ENCODE measurements around the gene CDH8. TPM values are rescaled to one million over a fixed set of nuclear protein-coding genes. Genes with fewer than 3 reads are reported as not detected.

Gene CDH8
- total RNA-seq, 1 experiment from 2014 or later = 2.5 TPM

GRCh38 chr16:62019851-62020250 is 16.4 kb downstream of the CDH8 start:
- Histone ChIP-seq H3K9me3 (ENCODE audit: control insufficient read depth in 1 of 2, insufficient read depth in 1 of 2, low read depth in 1 of 2, low read length in 2 of 2) (peaks cover 12 to 16% of the 10 kb centered on the region in 2 experiments; a peak in 2 of 4 replicates), H3K27me3 (ENCODE audit: insufficient read depth, low read length) (no peaks in the 10 kb centered on the region), H3K9me2 (ENCODE audit: insufficient read depth) (no peaks in the 10 kb centered on the region), H3K9ac (ENCODE audit: low read length) (no peak overlapping the region), H3K4me3 (replicated peaks in 1 of 2; ENCODE audit: low read depth in 1 of 2, low read length in 2 of 2) (no peak overlapping the region), H3K4me2 (ENCODE audit: low read length) (no peak overlapping the region), H4K20me1 (ENCODE audit: insufficient read depth) (no peaks in the 10 kb centered on the region), H3K36me3 (ENCODE audit: control insufficient read depth in 1 of 2, insufficient read depth in 2 of 2, low read length in 2 of 2) (no peaks in the 10 kb centered on the region), H3K79me2 (ENCODE audit: insufficient read depth, low read length) (no peaks in the 10 kb centered on the region), H3K4me1 (ENCODE audit: control insufficient read depth in 1 of 2, insufficient read depth in 2 of 2, low read length in 2 of 2) (no peaks in the 10 kb centered on the region), H3K27ac (ENCODE audit: low read depth, low read length) (no peak overlapping the region), H2AFZ (ENCODE audit: low read depth, low read length, poor library complexity, severe bottlenecking) (no peak overlapping the region)
- ChIA-PET POLR2A (no interaction called here), RAD21 (ENCODE audit: low non-redundant PET in 1 of 2, low total read pairs in 2 of 2, uncharacterized antibody in 2 of 2, unreplicated experiment in 2 of 2) (no interaction called here), CTCF (no interaction called here)
- intact Hi-C loops (cut with micrococcal nuclease) = no loop called here
- TF ChIP-seq ZNF274 (IDR thresholded peaks at IDR 0.05; ENCODE audit: low read depth, low read length) = no peak
- no TSS peak for BruUV-seq (replicated peaks)
- DNase-seq (ENCODE audit: low read depth, low spot score) = no peak
- no peak for ATAC-seq

- ChIA-PET POLR2A (no interaction called here), CTCF (no interaction called here), RAD21 (ENCODE audit: low non-redundant PET in 1 of 2, low total read pairs in 2 of 2, uncharacterized antibody in 2 of 2, unreplicated experiment in 2 of 2) (no interaction called here)
- no peaks in the 10 kb centered on the region for H3K27me3 ChIP-seq (ENCODE audit: insufficient read depth, low read length)
- H3K36me3 ChIP-seq (ENCODE audit: control insufficient read depth in 1 of 2, insufficient read depth in 2 of 2, low read length in 2 of 2) = no peaks in the 10 kb centered on the region
- no peaks in the 10 kb centered on the region for H4K20me1 ChIP-seq (ENCODE audit: insufficient read depth)
- TF ChIP-seq REST (IDR thresholded peaks at IDR 0.05; ENCODE audit: low read depth) = no peak
- TF ChIP-seq, protein P1, sequence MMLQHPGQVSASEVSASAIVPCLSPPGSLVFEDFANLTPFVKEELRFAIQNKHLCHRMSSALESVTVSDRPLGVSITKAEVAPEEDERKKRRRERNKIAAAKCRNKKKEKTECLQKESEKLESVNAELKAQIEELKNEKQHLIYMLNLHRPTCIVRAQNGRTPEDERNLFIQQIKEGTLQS (IDR thresholded peaks at IDR 0.05) = no peak
- TF ChIP-seq SIN3A (IDR thresholded peaks at IDR 0.05; ENCODE audit: low read depth) = no peak
- TF ChIP-seq, protein P2, sequence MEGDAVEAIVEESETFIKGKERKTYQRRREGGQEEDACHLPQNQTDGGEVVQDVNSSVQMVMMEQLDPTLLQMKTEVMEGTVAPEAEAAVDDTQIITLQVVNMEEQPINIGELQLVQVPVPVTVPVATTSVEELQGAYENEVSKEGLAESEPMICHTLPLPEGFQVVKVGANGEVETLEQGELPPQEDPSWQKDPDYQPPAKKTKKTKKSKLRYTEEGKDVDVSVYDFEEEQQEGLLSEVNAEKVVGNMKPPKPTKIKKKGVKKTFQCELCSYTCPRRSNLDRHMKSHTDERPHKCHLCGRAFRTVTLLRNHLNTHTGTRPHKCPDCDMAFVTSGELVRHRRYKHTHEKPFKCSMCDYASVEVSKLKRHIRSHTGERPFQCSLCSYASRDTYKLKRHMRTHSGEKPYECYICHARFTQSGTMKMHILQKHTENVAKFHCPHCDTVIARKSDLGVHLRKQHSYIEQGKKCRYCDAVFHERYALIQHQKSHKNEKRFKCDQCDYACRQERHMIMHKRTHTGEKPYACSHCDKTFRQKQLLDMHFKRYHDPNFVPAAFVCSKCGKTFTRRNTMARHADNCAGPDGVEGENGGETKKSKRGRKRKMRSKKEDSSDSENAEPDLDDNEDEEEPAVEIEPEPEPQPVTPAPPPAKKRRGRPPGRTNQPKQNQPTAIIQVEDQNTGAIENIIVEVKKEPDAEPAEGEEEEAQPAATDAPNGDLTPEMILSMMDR (IDR thresholded peaks at IDR 0.05 in 2 of 3, conservative IDR thresholded peaks at IDR 0.05 in 1 of 3; ENCODE audit: borderline replicate concordance in 1 of 3, insufficient read depth in 1 of 3, low read depth in 2 of 3, low read length in 2 of 3) = no peak
- TF ChIP-seq, protein P3, sequence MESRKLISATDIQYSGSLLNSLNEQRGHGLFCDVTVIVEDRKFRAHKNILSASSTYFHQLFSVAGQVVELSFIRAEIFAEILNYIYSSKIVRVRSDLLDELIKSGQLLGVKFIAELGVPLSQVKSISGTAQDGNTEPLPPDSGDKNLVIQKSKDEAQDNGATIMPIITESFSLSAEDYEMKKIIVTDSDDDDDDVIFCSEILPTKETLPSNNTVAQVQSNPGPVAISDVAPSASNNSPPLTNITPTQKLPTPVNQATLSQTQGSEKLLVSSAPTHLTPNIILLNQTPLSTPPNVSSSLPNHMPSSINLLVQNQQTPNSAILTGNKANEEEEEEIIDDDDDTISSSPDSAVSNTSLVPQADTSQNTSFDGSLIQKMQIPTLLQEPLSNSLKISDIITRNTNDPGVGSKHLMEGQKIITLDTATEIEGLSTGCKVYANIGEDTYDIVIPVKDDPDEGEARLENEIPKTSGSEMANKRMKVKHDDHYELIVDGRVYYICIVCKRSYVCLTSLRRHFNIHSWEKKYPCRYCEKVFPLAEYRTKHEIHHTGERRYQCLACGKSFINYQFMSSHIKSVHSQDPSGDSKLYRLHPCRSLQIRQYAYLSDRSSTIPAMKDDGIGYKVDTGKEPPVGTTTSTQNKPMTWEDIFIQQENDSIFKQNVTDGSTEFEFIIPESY (IDR thresholded peaks at IDR 0.05; ENCODE audit: extremely low read depth, insufficient replicate concordance, low read length) = no peak
- TF ChIP-seq RAD21 (IDR thresholded peaks at IDR 0.05; ENCODE audit: low read depth) = no peak
- H3K9me2 ChIP-seq (ENCODE audit: insufficient read depth) = no peaks in the 10 kb centered on the region
- H3K9me3 ChIP-seq (ENCODE audit: control insufficient read depth in 1 of 2, insufficient read depth in 1 of 2, low read depth in 1 of 2, low read length in 2 of 2) = peaks cover 16% of the 10 kb centered on the region in 2 experiments; a peak in 2 of 4 replicates
- H2AFZ ChIP-seq (ENCODE audit: low read depth, low read length, poor library complexity, severe bottlenecking) = no peak overlapping the region
- no peak overlapping the region for H3K4me2 ChIP-seq (ENCODE audit: low read length)
- no peak overlapping the region for H3K9ac ChIP-seq (ENCODE audit: low read length)
- H3K79me2 ChIP-seq (ENCODE audit: insufficient read depth, low read length) = no peaks in the 10 kb centered on the region
- ATAC-seq (no peak), DNase-seq (ENCODE audit: low read depth, low spot score) (no peak)
- no peak overlapping the region for H3K4me3 ChIP-seq (replicated peaks in 1 of 2; ENCODE audit: low read depth in 1 of 2, low read length in 2 of 2)
- no peaks in the 10 kb centered on the region for H3K4me1 ChIP-seq (ENCODE audit: control insufficient read depth in 1 of 2, insufficient read depth in 2 of 2, low read length in 2 of 2)
- BruUV-seq (replicated peaks) = no TSS peak
- intact Hi-C loops (cut with micrococcal nuclease) = no loop called here
- H3K27ac ChIP-seq (ENCODE audit: low read depth, low read length) = no peak overlapping the region
Measured at GRCh38 chr16:62018301-62019060, 17.8 kb downstream of the CDH8 start.
